ENCODE measurements around the gene HOXD8.

Gene HOXD8

GRCh38 chr2:176174824-176175708 is 45.6 kb downstream of the HOXD8 start:
- no peak for DNase-seq

DNA sequence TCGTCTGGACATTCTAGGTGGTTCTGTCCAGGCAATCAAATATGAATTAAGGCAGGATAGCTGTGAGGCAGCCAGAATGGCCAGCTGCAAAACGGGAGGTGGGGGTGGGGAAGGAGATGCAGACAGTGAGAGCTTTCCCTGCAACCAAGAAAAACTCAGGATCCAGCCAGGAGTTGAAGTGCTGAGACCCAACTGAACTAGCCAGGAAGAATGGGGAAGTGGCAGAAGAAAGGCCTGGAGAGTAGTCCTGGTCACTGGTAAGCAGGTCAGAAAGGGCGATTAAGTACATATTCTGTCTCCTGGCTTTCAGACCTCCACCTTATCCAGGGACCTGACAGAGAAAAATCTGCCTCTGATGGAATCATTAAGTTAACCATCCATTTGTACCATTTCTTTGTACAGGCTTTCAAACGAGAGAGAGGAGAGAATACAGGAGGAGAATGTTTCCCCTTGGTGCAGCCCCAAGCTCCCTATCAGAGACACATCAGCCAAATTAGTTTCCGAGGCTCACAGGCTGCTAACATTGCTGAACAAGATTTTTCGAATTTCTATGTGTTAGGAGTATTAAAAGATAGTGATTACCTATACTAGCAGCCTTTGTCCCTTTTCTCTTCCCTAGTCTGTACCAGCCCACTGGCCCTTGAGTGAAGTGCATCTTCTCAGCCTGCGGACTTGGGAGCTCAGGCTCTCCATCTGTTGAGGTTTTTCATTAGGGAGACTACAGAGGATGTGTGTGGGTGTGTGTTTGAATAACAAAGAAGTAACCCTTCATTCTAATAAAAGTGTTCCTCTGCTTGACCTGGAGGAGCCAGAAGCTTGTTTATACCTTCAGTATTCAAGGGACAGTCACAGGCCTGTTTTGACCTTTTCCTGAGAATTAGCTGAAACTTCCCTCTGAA is 46.5 kb downstream of the HOXD8 start:
- DNase-seq = no peak

GRCh38 chr2:176177580-176178037 is 48.1 kb downstream of the HOXD8 start:
- DNase-seq = no peak

DNA sequence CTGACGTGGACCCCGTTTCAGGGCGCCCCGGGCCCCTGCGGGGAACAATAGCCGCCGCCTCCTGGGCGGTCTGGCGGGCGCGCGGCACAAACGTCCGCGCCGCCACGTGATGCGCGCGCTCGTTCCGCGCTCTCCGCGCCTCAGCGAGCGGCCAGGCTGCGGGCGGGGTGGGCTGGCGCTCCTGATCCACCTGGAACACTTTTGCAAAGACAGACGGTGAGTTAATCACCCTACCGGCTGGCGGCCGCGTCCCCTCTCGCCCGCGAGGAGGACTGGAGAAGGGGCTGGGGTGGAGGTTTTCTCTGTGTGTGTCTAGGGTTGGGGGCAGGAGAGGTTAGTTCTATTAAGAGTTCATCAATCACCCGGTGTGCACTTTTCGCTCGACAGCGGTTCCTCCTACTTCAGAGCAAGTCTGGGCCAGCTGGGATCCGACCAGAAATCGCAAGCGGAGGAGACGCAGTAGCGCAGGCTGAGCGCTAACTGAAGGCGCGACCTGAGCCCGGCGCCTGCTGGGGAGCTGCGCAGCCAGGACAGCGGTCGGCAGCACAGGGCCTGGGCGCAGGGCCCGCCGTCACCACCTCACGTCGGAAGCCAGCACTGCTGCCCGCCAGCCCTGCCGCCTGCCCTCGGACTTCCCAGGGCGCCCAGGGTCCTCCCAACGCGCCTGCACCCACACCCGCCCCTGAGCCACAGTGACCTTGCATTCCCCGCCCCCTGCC is 48.7 kb downstream of the HOXD8 start:
- DNase-seq = no peak

DNA sequence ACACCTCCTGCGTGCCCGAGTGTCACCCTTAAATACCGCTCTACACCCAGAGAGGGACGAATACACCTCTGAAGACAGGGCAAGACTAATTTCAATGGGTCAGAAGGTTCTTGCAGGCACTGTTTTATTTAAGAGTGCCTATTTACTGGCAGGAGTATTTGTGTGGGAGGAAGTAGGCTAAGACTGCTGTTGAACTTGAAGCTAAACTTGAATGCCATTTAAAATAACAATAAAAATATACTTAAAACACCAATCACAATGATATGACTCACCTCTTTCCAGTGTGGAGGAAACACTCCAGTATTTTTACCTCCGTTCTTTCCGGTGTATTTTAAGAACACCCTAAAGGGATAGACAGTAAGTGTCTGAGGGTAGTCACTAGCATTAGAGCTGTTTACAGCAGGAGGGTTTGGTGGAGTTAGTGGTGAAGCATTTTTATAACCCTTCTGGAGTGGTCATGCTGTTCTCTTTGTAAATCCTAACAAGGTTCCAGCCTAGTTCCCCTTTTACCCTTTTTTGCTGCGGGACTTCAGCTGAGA is 49.3 kb downstream of the HOXD8 start:
- DNase-seq = no peak

GRCh38 chr2:176181551-176181950 is 52.0 kb downstream of the HOXD8 start:
- no peak for DNase-seq

All from stimulated activated CD4-positive, alpha-beta T cell treated with anti-CD3 and anti-CD28 coated beads, Interleukin-4, amount 100 ng/mL, for 24 hours (primary cell).